Stimulated activated CD8-positive, alpha-beta memory T cell treated with anti-CD3 and anti-CD28 coated beads, Interleukin-7, amount 100 ng/mL, for 48 hours (primary cell): ENCODE measurements around the gene STARD8.

Experiments used
- DNase-seq, 2 donors: peaks; one replicate each; pipeline ENCODE4 v3.0.0-alpha.2; 2020; ENCODE audit warnings: low read depth in 1 of 2; ENCODE audit errors: extremely low read depth in 1 of 2

STARD8 gene

GRCh38 chrX:68743754-68744153 is 96.3 kb downstream of the STARD8 start:
- DNase-seq: no peak

GRCh38 chrX:68746988-68747387 is 99.5 kb downstream of the STARD8 start:
- no peak for DNase-seq

GRCh38 chrX:68748030-68748429 is 100.6 kb downstream of the STARD8 start:
- no peak for DNase-seq

GRCh38 chrX:68749426-68749825 is 102.0 kb downstream of the STARD8 start:
- DNase-seq: no peak

- no peak for DNase-seq
These were observed 102.8 kb downstream of the STARD8 start for GRCh38 chrX:68750316-68750715.

- DNase-seq: no peak
These were observed 103.9 kb downstream of the STARD8 start for GRCh38 chrX:68751372-68751771.

- DNase-seq: no peak
These were observed 105.8 kb downstream of the STARD8 start for GRCh38 chrX:68753218-68753617.

- peak in 1 of 2 donors; percentile 3 for DNase-seq
These were observed 106.9 kb downstream of the STARD8 start for GRCh38 chrX:68754406-68754805.

- no peak for DNase-seq
These were observed 108.2 kb downstream of the STARD8 start for GRCh38 chrX:68755616-68756125.

- DNase-seq: no peak
These were observed 109.9 kb downstream of the STARD8 start for GRCh38 chrX:68757331-68757730.

GRCh38 chrX:68757731-68758130 is 110.3 kb downstream of the STARD8 start:
- no peak for DNase-seq

- no peak for DNase-seq
These were observed 111.2 kb downstream of the STARD8 start for GRCh38 chrX:68758671-68759070.

- DNase-seq: no peak
These were observed 113.6 kb downstream of the STARD8 start for GRCh38 chrX:68761086-68761485.

- DNase-seq: no peak
These were observed 115.3 kb downstream of the STARD8 start for GRCh38 chrX:68762766-68763165.

- no peak for DNase-seq
These were observed 116.0 kb downstream of the STARD8 start for GRCh38 chrX:68763481-68763880.
